Astrocyte (in vitro differentiated cells and primary cell): ENCODE measurements around the gene CDC25C. TPM values are rescaled to one million over a fixed set of nuclear protein-coding genes. Genes with fewer than 3 reads are reported as not detected.

Source experiments
- DNase-seq: peaks from one replicate; pipeline ENCODE4 v3.0.0-alpha.2; 2010; ENCODE audit warnings: low read depth
- FAIRE-seq: peaks from 2 replicates; lab custom pipeline; 2011; peaks lifted over from hg19 to GRCh38; lab: Jason Lieb, UNC
- H2AFZ ChIP-seq: 2 replicates; pipeline ENCODE4 v1.6.0; 2012; ENCODE audit warnings: low read depth, low read length, inconsistent platforms
- H3K27ac ChIP-seq: 2 replicates; pipeline ENCODE4 v1.5.1; 2011; ENCODE audit warnings: low read depth, low read length, inconsistent platforms
- H3K27me3 ChIP-seq: 2 replicates; pipeline ENCODE4 v1.6.0; 2011; ENCODE audit warnings: low read length, inconsistent platforms; ENCODE audit not compliant: insufficient read depth
- H3K36me3 ChIP-seq: 2 replicates; pipeline ENCODE4 v1.5.1; 2011; ENCODE audit warnings: low read length, inconsistent platforms; ENCODE audit not compliant: insufficient read depth
- H3K4me1 ChIP-seq: 2 replicates; pipeline ENCODE4 v1.5.1; 2011; ENCODE audit warnings: low read length, inconsistent platforms; ENCODE audit not compliant: insufficient read depth
- H3K4me2 ChIP-seq: 2 replicates; pipeline ENCODE4 v1.6.0; 2012; ENCODE audit warnings: low read length, inconsistent platforms
- H3K4me3 ChIP-seq: 2 replicates; pipeline ENCODE4 v1.5.1; 2011; ENCODE audit warnings: low read depth, mild to moderate bottlenecking, low read length, inconsistent platforms; ENCODE audit not compliant: insufficient read depth
- H3K79me2 ChIP-seq: 2 replicates; pipeline ENCODE4 v1.6.0; 2012; ENCODE audit warnings: mild to moderate bottlenecking, low read length, inconsistent platforms; ENCODE audit not compliant: insufficient read depth
- H3K9ac ChIP-seq: 2 replicates; pipeline ENCODE4 v1.6.0; 2012; ENCODE audit warnings: mild to moderate bottlenecking, low read length, inconsistent platforms
- H3K9me3 ChIP-seq: 2 replicates; pipeline ENCODE4 v1.5.1; 2012; ENCODE audit warnings: low read depth, mild to moderate bottlenecking, low read length, inconsistent platforms; ENCODE audit not compliant: insufficient read depth
- H4K20me1 ChIP-seq: 2 replicates; pipeline ENCODE4 v1.6.0; 2012; ENCODE audit warnings: low read length, inconsistent platforms; ENCODE audit not compliant: insufficient read depth
- H3K27ac Mint-ChIP-seq: one replicate; pipeline ENCODE4 v1.8.0; 2021; ENCODE audit warnings: mild to moderate bottlenecking, mixed read lengths; ENCODE audit not compliant: unreplicated experiment
- H3K27me3 Mint-ChIP-seq: one replicate; pipeline ENCODE4 v1.8.0; 2021; ENCODE audit warnings: low read depth, mixed read lengths; ENCODE audit not compliant: unreplicated experiment
- H3K36me3 Mint-ChIP-seq: one replicate; pipeline ENCODE4 v1.8.0; 2021; ENCODE audit warnings: low read depth, mixed read lengths; ENCODE audit not compliant: unreplicated experiment
- H3K4me1 Mint-ChIP-seq: one replicate; pipeline ENCODE4 v1.8.0; 2021; ENCODE audit warnings: low read depth, mixed read lengths; ENCODE audit not compliant: unreplicated experiment
- H3K4me3 Mint-ChIP-seq: one replicate; pipeline ENCODE4 v1.8.0; 2021; ENCODE audit warnings: mild to moderate bottlenecking, moderate library complexity, mixed read lengths; ENCODE audit not compliant: unreplicated experiment
- H3K9me3 Mint-ChIP-seq: one replicate; pipeline ENCODE4 v1.8.0; 2021; ENCODE audit warnings: mild to moderate bottlenecking, mixed read lengths; ENCODE audit not compliant: unreplicated experiment
- CTCF ChIP-seq: IDR thresholded peaks from 2 replicates; pipeline ENCODE4 v1.5.1; 2011; ENCODE audit warnings: low read depth, mild to moderate bottlenecking, inconsistent platforms, low read length, moderate library complexity; ENCODE audit not compliant: insufficient read depth
- EZH2 ChIP-seq: IDR thresholded peaks from 2 replicates; pipeline ENCODE4 v1.6.1; 2012; ENCODE audit warnings: mild to moderate bottlenecking, low read length, inconsistent platforms; ENCODE audit not compliant: insufficient read depth
- total RNA-seq: library from RNA; stranded (reverse); gene quantifications from 2 replicates; pipeline ENCODE4 v1.2.1, GENCODE V29; 2021

The CDC25C gene
- total RNA-seq, 1 donor from 2014 or later: 1.6 TPM

GRCh38 chr5:138271281-138271680 is 60.3 kb downstream of the CDC25C start:
- Histone ChIP-seq H3K9ac (no peak overlapping the region), H3K9me3 (no peaks in the 10 kb centered on the region), H3K27ac (no peak overlapping the region), H3K79me2 (no peaks in the 10 kb centered on the region), H3K4me2 (no peak overlapping the region), H3K4me1 (peaks cover 3% of the 10 kb centered on the region), H3K36me3 (no peaks in the 10 kb centered on the region), H2AFZ (no peak overlapping the region), H3K4me3 (no peak overlapping the region), H3K27me3 (peaks cover 6% of the 10 kb centered on the region), H4K20me1 (no peaks in the 10 kb centered on the region)
- TF ChIP-seq CTCF (no peak), EZH2 (no peak)
- Mint-ChIP-seq H3K27me3 (peaks cover 31% of the 10 kb centered on the region), H3K4me1 (no peaks in the 10 kb centered on the region), H3K9me3 (no peaks in the 10 kb centered on the region), H3K4me3 (no peak overlapping the region), H3K27ac (no peak overlapping the region), H3K36me3 (no peaks in the 10 kb centered on the region)
- FAIRE-seq: no peak
- DNase-seq: no peak

GRCh38 chr5:138264183-138264582 is 67.4 kb downstream of the CDC25C start:
- TF ChIP-seq EZH2: no peak
- TF ChIP-seq CTCF: no peak
- Histone ChIP-seq H3K4me1 (no peaks in the 10 kb centered on the region), H2AFZ (no peak overlapping the region), H3K27me3 (peaks cover 5% of the 10 kb centered on the region), H3K4me2 (no peak overlapping the region), H3K9ac (no peak overlapping the region), H3K9me3 (no peaks in the 10 kb centered on the region), H3K27ac (no peak overlapping the region), H4K20me1 (no peaks in the 10 kb centered on the region), H3K79me2 (no peaks in the 10 kb centered on the region), H3K36me3 (no peaks in the 10 kb centered on the region), H3K4me3 (no peak overlapping the region)
- no peak overlapping the region for H3K27ac Mint-ChIP-seq
- peaks cover 2% of the 10 kb centered on the region for H3K36me3 Mint-ChIP-seq
- no peak for FAIRE-seq
- no peaks in the 10 kb centered on the region for H3K9me3 Mint-ChIP-seq
- H3K27me3 Mint-ChIP-seq: peaks cover 2% of the 10 kb centered on the region
- H3K4me3 Mint-ChIP-seq: no peak overlapping the region
- no peaks in the 10 kb centered on the region for H3K4me1 Mint-ChIP-seq
- DNase-seq: no peak

GRCh38 chr5:138263581-138263980 is 68.0 kb downstream of the CDC25C start:
- Mint-ChIP-seq H3K4me1 (no peaks in the 10 kb centered on the region), H3K9me3 (no peaks in the 10 kb centered on the region), H3K4me3 (no peak overlapping the region), H3K27ac (no peak overlapping the region), H3K36me3 (peaks cover 2% of the 10 kb centered on the region), H3K27me3 (peaks cover 2% of the 10 kb centered on the region)
- Histone ChIP-seq H2AFZ (no peak overlapping the region), H3K79me2 (no peaks in the 10 kb centered on the region), H3K36me3 (no peaks in the 10 kb centered on the region), H3K4me2 (no peak overlapping the region), H3K27ac (no peak overlapping the region), H4K20me1 (no peaks in the 10 kb centered on the region), H3K27me3 (peaks cover 5% of the 10 kb centered on the region), H3K9me3 (no peaks in the 10 kb centered on the region), H3K9ac (no peak overlapping the region), H3K4me1 (no peaks in the 10 kb centered on the region), H3K4me3 (no peak overlapping the region)
- TF ChIP-seq EZH2 (no peak), CTCF (no peak)
- DNase-seq (no peak), FAIRE-seq (no peak)
